CD4-positive, alpha-beta memory T cell (primary cell): ENCODE measurements around the gene FARP2. TPM values are rescaled to one million over a fixed set of nuclear protein-coding genes. Genes with fewer than 3 reads are reported as not detected.
A peak's percentile ranks its signal among the peaks of the same experiment; 100 is the strongest.
"Not testable (repeated sequence)": the region's sequence is repeated elsewhere in the genome, so short reads cannot be mapped to it uniquely, and the experiment has no call there.

ENCODE experiments used
- CTCF ChIA-PET: fragments of 350-600 bp; sonication (Branson Sonifier 250); formaldehyde crosslinking; loops from one replicate; lab custom pipeline; 2021; ENCODE audit warnings: inconsistent platforms; ENCODE audit not compliant: partially characterized antibody; lab: Charles Lee
- POLR2A ChIA-PET: fragments of 350-600 bp; sonication (Branson Sonifier 250); formaldehyde crosslinking; loops from one replicate; lab custom pipeline; 2021; ENCODE audit not compliant: partially characterized antibody; lab: Charles Lee
- DNase-seq, 5 donors: peaks; one replicate each; pipeline versions ENCODE4 v3.0.0 to v3.0.0-alpha.2; 2020 to 2022; ENCODE audit warnings: mixed read lengths in 1 of 5
- H3K27ac ChIP-seq: one replicate; pipeline ENCODE4 v1.7.0; 2013; ENCODE audit warnings: low read depth, low read length
- H3K27me3 ChIP-seq: 2 replicates; pipeline ENCODE4 v1.7.0; 2013; ENCODE audit warnings: mild to moderate bottlenecking, low read length, moderate library complexity; ENCODE audit not compliant: insufficient read depth
- H3K36me3 ChIP-seq: 2 replicates; pipeline ENCODE4 v1.7.0; 2013; ENCODE audit warnings: mild to moderate bottlenecking, low read length, moderate library complexity; ENCODE audit not compliant: insufficient read depth
- H3K4me1 ChIP-seq: 2 replicates; pipeline ENCODE4 v1.7.0; 2013; ENCODE audit warnings: mild to moderate bottlenecking, low read length, moderate library complexity; ENCODE audit not compliant: insufficient read depth
- H3K4me3 ChIP-seq, 2 donors: one replicate each; pipeline ENCODE4 v1.7.0; 2013; ENCODE audit warnings: low read length in 2 of 2, mild to moderate bottlenecking in 1 of 2
- H3K9me3 ChIP-seq, 2 donors: one replicate each; pipeline ENCODE4 v1.7.0; 2013; ENCODE audit warnings: low read length in 2 of 2, control low read depth in 1 of 2; ENCODE audit not compliant: control insufficient read depth in 1 of 2
- H3K27ac Mint-ChIP-seq, 7 donors: one replicate each; pipeline ENCODE4 v1.8.0; 2020 to 2021; ENCODE audit warnings: mixed read lengths in 7 of 7, mild to moderate bottlenecking in 6 of 7, inconsistent platforms in 3 of 7, moderate library complexity in 3 of 7
- H3K27me3 Mint-ChIP-seq, 2 donors: one replicate each; pipeline ENCODE4 v1.8.0; 2020 to 2021; ENCODE audit warnings: mixed read lengths in 2 of 2
- H3K36me3 Mint-ChIP-seq, 2 donors: one replicate each; pipeline ENCODE4 v1.8.0; 2020 to 2021; ENCODE audit warnings: mixed read lengths in 2 of 2, inconsistent platforms in 1 of 2, mild to moderate bottlenecking in 1 of 2
- H3K4me1 Mint-ChIP-seq, 4 donors: one replicate each; pipeline ENCODE4 v1.8.0; 2020 to 2021; ENCODE audit warnings: mixed read lengths in 4 of 4, mild to moderate bottlenecking in 1 of 4
- H3K4me3 Mint-ChIP-seq, 8 donors: one replicate each; pipeline ENCODE4 v1.8.0; 2020 to 2021; ENCODE audit warnings: mixed read lengths in 8 of 8, mild to moderate bottlenecking in 7 of 8, moderate library complexity in 6 of 8, inconsistent platforms in 3 of 8
- H3K9me3 Mint-ChIP-seq, 8 donors: one replicate each; pipeline ENCODE4 v1.8.0; 2020 to 2021; ENCODE audit warnings: mixed read lengths in 8 of 8, mild to moderate bottlenecking in 5 of 8, inconsistent platforms in 3 of 8, moderate library complexity in 1 of 8
- intact Hi-C: fragments of 100-400 bp; cut with micrococcal nuclease; formaldehyde crosslinking; loops from one replicate; pipeline ENCODE4 v1.15.1; 2023
- polyA plus RNA-seq, 2 donors: library from polyadenylated mRNA; unstranded; fragments of 300-500 nt; fragmentation: Illumina TruSeq; gene quantifications; one replicate each; pipeline ENCODE4 v1.2.3, GENCODE V29; 2021
- total RNA-seq, 2 experiments: library from RNA; stranded (reverse); gene quantifications; one replicate each; pipeline ENCODE4 v1.2.3, GENCODE V29; 2021

FARP2 gene
- total and polyA plus RNA-seq, 4 experiments from 2014 or later, result 3.9 to 21.8 (median 11.4) TPM

DNA sequence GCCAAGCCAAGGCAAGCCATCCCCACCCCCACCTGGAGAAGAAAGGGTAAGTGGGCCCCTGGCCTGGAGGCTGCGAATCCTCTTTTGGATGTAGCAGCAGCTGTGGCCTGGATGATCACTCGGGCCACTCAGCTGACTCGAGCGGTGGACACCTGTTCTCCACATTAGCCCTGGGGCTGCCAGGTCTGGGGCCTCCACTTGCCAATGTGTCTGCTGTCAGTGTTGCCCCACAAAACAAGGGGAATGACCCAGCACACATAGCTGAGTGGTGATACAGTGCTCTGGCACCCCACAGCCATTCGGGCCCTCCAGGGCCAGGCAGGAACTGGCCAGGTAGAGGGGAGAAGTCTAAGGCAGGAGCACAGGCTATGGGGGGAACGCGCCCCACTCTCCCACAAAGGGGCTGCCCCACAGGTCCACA is 149.7 kb downstream of the FARP2 start:
- H3K27me3 Mint-ChIP-seq, result no peaks in the 10 kb centered on the region
- POLR2A ChIA-PET, result interaction anchor here (1.4 kb wide), 1 partner anchor 132 kb away, joined by 3 read pairs; the partner anchor contains the start of genes ATG4B and THAP4
- no peak overlapping the region for H3K4me3 ChIP-seq
- CTCF ChIA-PET, result no interaction called here
- no peaks in the 10 kb centered on the region for H3K9me3 ChIP-seq
- no peak overlapping the region for H3K27ac ChIP-seq
- no peaks in the 10 kb centered on the region for H3K27me3 ChIP-seq
- intact Hi-C loops, result loop anchor here (5.0 kb wide), 1 partner anchor 233 kb away; no protein-coding TSS in a partner anchor
- H3K36me3 Mint-ChIP-seq, result peaks cover 0 to 2% of the 10 kb centered on the region in 2 donors
- peak overlapping the region in 1 of 8 donors; percentile 30 for H3K4me3 Mint-ChIP-seq
- no peak overlapping the region for H3K27ac Mint-ChIP-seq
- H3K9me3 Mint-ChIP-seq, result no peaks in the 10 kb centered on the region
- H3K4me1 ChIP-seq, result peaks cover 18% of the 10 kb centered on the region
- no peak for DNase-seq
- no peaks in the 10 kb centered on the region for H3K36me3 ChIP-seq
- H3K4me1 Mint-ChIP-seq, result peaks cover 11 to 41% (median 22%) of the 10 kb centered on the region in 4 donors

- POLR2A ChIA-PET, result interaction anchor here (0.6 to 1.4 kb wide), 2 partner anchors 13 to 131 kb away, joined by 3 to 4 read pairs; partner anchors contain the start of genes ATG4B and THAP4
- H3K9me3 ChIP-seq, H3K4me3 ChIP-seq, H3K27me3 ChIP-seq, DNase-seq, H3K27ac Mint-ChIP-seq, H3K27me3 Mint-ChIP-seq, CTCF ChIA-PET, H3K27ac ChIP-seq, H3K9me3 Mint-ChIP-seq, H3K36me3 Mint-ChIP-seq, H3K36me3 ChIP-seq: not testable (repeated sequence)
- intact Hi-C loops, result loop anchor here (5.0 kb wide), 1 partner anchor 234 kb away; no protein-coding TSS in a partner anchor
- Mint-ChIP-seq H3K4me1 (peaks cover 11 to 41% (median 22%) of the 10 kb centered on the region in 4 donors), H3K4me3 (peak overlapping the region in 3 of 8 donors; percentile 17 to 43 (median 36))
- peaks cover 18% of the 10 kb centered on the region for H3K4me1 ChIP-seq
Measured at GRCh38 chr2:241506317-241506716, 150.2 kb downstream of the FARP2 start.

- no peaks in the 10 kb centered on the region for H3K27me3 Mint-ChIP-seq
- peak overlapping the region; percentile 77 to 84 (median 81) for H3K4me3 Mint-ChIP-seq
- H3K4me3 ChIP-seq, result peak overlapping the region in 1 of 2 donors; percentile 58
- CTCF ChIA-PET, result no interaction called here
- peaks cover 18% of the 10 kb centered on the region for H3K4me1 ChIP-seq
- peak overlapping the region in 6 of 7 donors; percentile 62 to 82 (median 74) for H3K27ac Mint-ChIP-seq
- no peak for DNase-seq
- H3K36me3 Mint-ChIP-seq, result no peaks in the 10 kb centered on the region
- no peak overlapping the region for H3K27ac ChIP-seq
- peaks cover 11 to 41% (median 22%) of the 10 kb centered on the region in 4 donors for H3K4me1 Mint-ChIP-seq
- no peaks in the 10 kb centered on the region for H3K36me3 ChIP-seq
- POLR2A ChIA-PET, result interaction anchor here (0.6 to 1.4 kb wide), 2 partner anchors 14 to 130 kb away, joined by 3 to 4 read pairs; partner anchors contain the start of genes ATG4B and THAP4
- no peaks in the 10 kb centered on the region for H3K9me3 Mint-ChIP-seq
- no peaks in the 10 kb centered on the region for H3K9me3 ChIP-seq
- H3K27me3 ChIP-seq, result no peaks in the 10 kb centered on the region
- intact Hi-C loops, result loop anchor here (5.0 kb wide), 1 partner anchor 235 kb away; no protein-coding TSS in a partner anchor
Measured at GRCh38 chr2:241506793-241507429, 150.8 kb downstream of the FARP2 start.

DNA sequence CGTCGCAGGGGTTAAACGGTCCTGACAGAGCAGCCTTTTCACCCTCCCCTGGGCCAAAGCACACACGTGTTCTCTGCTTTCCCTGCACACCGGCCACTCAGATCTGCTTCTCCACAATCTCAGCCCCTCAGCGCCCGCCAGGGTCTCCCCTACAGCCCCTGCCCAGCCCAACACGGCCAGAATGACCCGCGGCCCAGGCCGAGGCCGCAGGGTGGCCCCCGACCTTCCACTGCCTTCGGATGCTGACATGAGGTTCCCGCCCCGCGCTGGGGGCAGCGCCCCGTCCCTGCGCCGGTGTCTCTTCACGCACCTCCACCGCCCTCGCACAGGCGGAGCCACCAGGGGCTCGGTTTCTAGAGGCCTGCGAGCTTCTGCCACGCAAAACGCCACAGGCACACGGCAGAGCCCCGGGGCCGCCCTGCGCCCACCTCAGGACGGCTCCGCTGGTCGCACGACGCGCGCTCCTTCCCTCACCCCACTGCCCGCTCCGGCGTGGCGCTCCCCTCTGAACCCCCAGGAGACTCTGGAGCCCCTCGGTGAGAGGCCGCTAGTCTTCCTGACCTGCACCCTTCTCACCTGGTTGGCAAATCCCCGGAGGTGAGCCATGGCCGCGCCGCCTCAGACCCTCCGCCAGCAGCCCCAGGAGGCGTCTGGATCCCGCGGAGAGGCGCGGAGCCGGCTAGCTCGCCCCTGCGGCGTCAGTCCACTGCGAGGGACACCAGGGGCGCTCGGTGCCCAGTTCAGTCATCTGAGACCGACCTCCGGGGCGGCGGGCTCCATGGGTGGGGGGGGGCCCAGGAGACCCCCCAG is 151.6 kb downstream of the FARP2 start:
- Mint-ChIP-seq H3K27ac (peak overlapping the region; percentile 42 to 75 (median 72)), H3K9me3 (no peaks in the 10 kb centered on the region), H3K36me3 (no peaks in the 10 kb centered on the region), H3K4me3 (peak overlapping the region; percentile 77 to 84 (median 81)), H3K4me1 (peaks cover 11 to 41% (median 22%) of the 10 kb centered on the region in 4 donors), H3K27me3 (no peaks in the 10 kb centered on the region)
- Histone ChIP-seq H3K36me3 (no peaks in the 10 kb centered on the region), H3K9me3 (no peaks in the 10 kb centered on the region), H3K4me1 (peaks cover 18% of the 10 kb centered on the region), H3K4me3 (peak overlapping the region; percentile 29 to 58), H3K27ac (peak overlapping the region; percentile 82), H3K27me3 (no peaks in the 10 kb centered on the region)
- intact Hi-C loops, result loop anchor here (1.0 to 5.0 kb wide), 11 partner anchors 65 to 373 kb away; partner anchors contain the start of genes ATG4B, DTYMK, FARP2 and HDLBP
- ChIA-PET CTCF (no interaction called here), POLR2A (interaction anchor here (2.3 kb wide), 1 partner anchor 64 kb away, joined by 7 read pairs; no protein-coding TSS in a partner anchor)
- DNase-seq, result peak; percentile 12 to 50 (median 23)

- no peaks in the 10 kb centered on the region for H3K9me3 ChIP-seq
- H3K27ac ChIP-seq, result peak within 1 kb of the TSS; percentile 82
- Mint-ChIP-seq H3K4me1 (peaks cover 11 to 41% (median 22%) of the 10 kb centered on the region in 4 donors), H3K4me3 (peak within 1 kb of the TSS; percentile 81 to 85 (median 83)), H3K9me3 (no peaks in the 10 kb centered on the region), H3K36me3 (no peaks in the 10 kb centered on the region), H3K27me3 (no peaks in the 10 kb centered on the region), H3K27ac (peak within 1 kb of the TSS; percentile 62 to 94 (median 75))
- intact Hi-C loops, result loop anchor here (1.0 to 5.0 kb wide), 11 partner anchors 66 to 372 kb away; partner anchors contain the start of genes ATG4B, DTYMK, FARP2 and HDLBP
- peaks cover 18% of the 10 kb centered on the region for H3K4me1 ChIP-seq
- peak; percentile 97 to 98 (median 98) for DNase-seq
- POLR2A ChIA-PET, result interaction anchor here (2.3 kb wide), 1 partner anchor 65 kb away, joined by 7 read pairs; no protein-coding TSS in a partner anchor
- no peaks in the 10 kb centered on the region for H3K27me3 ChIP-seq
- peak within 1 kb of the TSS; percentile 29 to 58 for H3K4me3 ChIP-seq
- CTCF ChIA-PET, result no interaction called here
- H3K36me3 ChIP-seq, result no peaks in the 10 kb centered on the region
Measured at GRCh38 chr2:241508240-241509154, 152.4 kb downstream of the FARP2 start, which contains the start of gene STK25. Gene STK25 (minus strand): TSS chr2:241508584. CDS start chr2:241508035, 549 bp downstream.

- no peaks in the 10 kb centered on the region for H3K9me3 Mint-ChIP-seq
- no peaks in the 10 kb centered on the region for H3K27me3 ChIP-seq
- intact Hi-C loops, result loop anchor here (2.0 to 5.0 kb wide), 4 partner anchors 66 to 372 kb away; no protein-coding TSS in a partner anchor
- H3K36me3 ChIP-seq, result no peaks in the 10 kb centered on the region
- H3K36me3 Mint-ChIP-seq, result no peaks in the 10 kb centered on the region
- H3K4me3 Mint-ChIP-seq, result peak overlapping the region; percentile 81 to 85 (median 83)
- peaks cover 9 to 35% (median 22%) of the 10 kb centered on the region in 4 donors for H3K4me1 Mint-ChIP-seq
- peak overlapping the region; percentile 82 for H3K27ac ChIP-seq
- no peaks in the 10 kb centered on the region for H3K27me3 Mint-ChIP-seq
- ChIA-PET CTCF (no interaction called here), POLR2A (interaction anchor here (2.3 kb wide), 1 partner anchor 66 kb away, joined by 7 read pairs; no protein-coding TSS in a partner anchor)
- peaks cover 18% of the 10 kb centered on the region for H3K4me1 ChIP-seq
- H3K4me3 ChIP-seq, result peak overlapping the region in 1 of 2 donors; percentile 58
- no peak for DNase-seq
- H3K27ac Mint-ChIP-seq, result peak overlapping the region; percentile 42 to 94 (median 74)
- no peaks in the 10 kb centered on the region for H3K9me3 ChIP-seq
Measured at GRCh38 chr2:241509155-241509784, 153.2 kb downstream of the FARP2 start.
